ENCODE data around the gene HRH1. TPM values are rescaled to one million over a fixed set of nuclear protein-coding genes. Genes with fewer than 3 reads are reported as not detected.

Gene HRH1
- polyA plus RNA-seq, 1 donor (not counting 4 experiments of a cell fraction or from before 2014, with no cell fraction given) = 13.9 TPM

DNA sequence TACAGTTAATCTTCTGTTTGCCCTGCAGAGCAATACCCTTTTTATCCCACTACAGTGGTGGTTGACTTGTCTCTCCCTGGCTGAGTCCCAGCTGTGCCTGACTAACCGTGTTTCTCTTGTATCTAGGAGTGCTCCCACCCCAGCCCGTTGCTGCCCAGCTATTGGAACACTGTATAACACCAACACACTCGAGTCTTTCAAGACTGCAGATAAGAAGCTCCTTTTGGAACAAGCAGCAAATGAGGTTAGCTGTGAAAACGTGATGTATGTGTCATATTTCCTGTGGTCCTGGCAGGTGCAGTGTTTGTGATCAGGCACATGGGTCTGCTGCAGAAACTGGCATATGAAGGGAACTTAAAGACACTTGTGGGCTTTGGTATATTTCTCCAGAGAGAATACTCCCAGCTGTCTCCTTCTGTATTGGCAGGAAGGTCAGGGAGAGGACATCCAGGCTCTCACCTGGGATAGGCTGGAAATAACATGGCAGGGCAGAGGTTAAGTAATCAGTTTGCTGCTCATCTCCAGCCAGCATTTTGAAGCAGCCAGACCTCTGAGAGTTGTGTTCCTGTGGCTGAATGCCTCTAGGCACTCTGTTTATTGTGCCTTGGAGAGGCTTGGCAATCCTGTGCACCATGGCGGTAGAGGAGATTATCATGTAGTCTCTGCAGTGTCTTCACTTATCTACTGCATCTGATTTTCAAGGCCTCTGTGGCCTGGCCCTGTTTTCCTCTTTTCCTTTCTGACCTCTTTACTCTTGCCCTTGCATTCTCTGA is 152.7 kb downstream of the HRH1 start:
- H3K9ac ChIP-seq (ENCODE audit: control insufficient read depth, extremely low read depth, insufficient read depth, low read length) = no peak overlapping the region
- TF ChIP-seq, protein P1, sequence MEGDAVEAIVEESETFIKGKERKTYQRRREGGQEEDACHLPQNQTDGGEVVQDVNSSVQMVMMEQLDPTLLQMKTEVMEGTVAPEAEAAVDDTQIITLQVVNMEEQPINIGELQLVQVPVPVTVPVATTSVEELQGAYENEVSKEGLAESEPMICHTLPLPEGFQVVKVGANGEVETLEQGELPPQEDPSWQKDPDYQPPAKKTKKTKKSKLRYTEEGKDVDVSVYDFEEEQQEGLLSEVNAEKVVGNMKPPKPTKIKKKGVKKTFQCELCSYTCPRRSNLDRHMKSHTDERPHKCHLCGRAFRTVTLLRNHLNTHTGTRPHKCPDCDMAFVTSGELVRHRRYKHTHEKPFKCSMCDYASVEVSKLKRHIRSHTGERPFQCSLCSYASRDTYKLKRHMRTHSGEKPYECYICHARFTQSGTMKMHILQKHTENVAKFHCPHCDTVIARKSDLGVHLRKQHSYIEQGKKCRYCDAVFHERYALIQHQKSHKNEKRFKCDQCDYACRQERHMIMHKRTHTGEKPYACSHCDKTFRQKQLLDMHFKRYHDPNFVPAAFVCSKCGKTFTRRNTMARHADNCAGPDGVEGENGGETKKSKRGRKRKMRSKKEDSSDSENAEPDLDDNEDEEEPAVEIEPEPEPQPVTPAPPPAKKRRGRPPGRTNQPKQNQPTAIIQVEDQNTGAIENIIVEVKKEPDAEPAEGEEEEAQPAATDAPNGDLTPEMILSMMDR (optimal IDR thresholded peaks at IDR 0.05 in 1 of 3, IDR thresholded peaks at IDR 0.05 in 1 of 3, conservative IDR thresholded peaks at IDR 0.05 in 1 of 3; ENCODE audit: extremely low read depth in 1 of 3, insufficient read depth in 2 of 3, low read length in 3 of 3) = no peak
- no peak for TF ChIP-seq EZH2 (IDR thresholded peaks at IDR 0.05; ENCODE audit: low read length)
- no peaks in the 10 kb centered on the region for H3K79me2 ChIP-seq (ENCODE audit: control insufficient read depth, insufficient read depth, low read length)
- no peaks in the 10 kb centered on the region for H3K27me3 ChIP-seq (ENCODE audit: control insufficient read depth, extremely low read depth, insufficient read depth, low read length)
- H3K4me2 ChIP-seq (ENCODE audit: control insufficient read depth, extremely low read depth, insufficient read depth, low read depth, low read length) = no peak overlapping the region
- no peak overlapping the region for H2AFZ ChIP-seq (ENCODE audit: control insufficient read depth, low read length)
- dilution Hi-C loops (cut with MboI; ENCODE audit: extremely low pct_ligation_motif_present, low sequenced_read_pairs) = no loop called here
- H3K9me3 ChIP-seq (ENCODE audit: control insufficient read depth, low read depth, low read length) = no peaks in the 10 kb centered on the region
- H3K4me1 ChIP-seq (ENCODE audit: control insufficient read depth, extremely low read depth, insufficient read depth, low read length) = peaks cover 4% of the 10 kb centered on the region
- FAIRE-seq = no peak
- DNase-seq (ENCODE audit: low read depth, low spot score) = no peak
- H3K27ac ChIP-seq (ENCODE audit: control insufficient read depth, insufficient read depth, low read length) = no peak overlapping the region
- no peaks in the 10 kb centered on the region for H3K9me1 ChIP-seq (ENCODE audit: control insufficient read depth, extremely low read depth, insufficient read depth, low read length)
- H4K20me1 ChIP-seq (ENCODE audit: control insufficient read depth, extremely low read depth, insufficient read depth, low read length) = no peaks in the 10 kb centered on the region
- peaks cover 9 to 21% of the 10 kb centered on the region in 2 experiments for H3K36me3 ChIP-seq (ENCODE audit: control insufficient read depth in 2 of 2, extremely low read depth in 1 of 2, insufficient read depth in 2 of 2, low read length in 2 of 2)
- no peak overlapping the region for H3K4me3 ChIP-seq (ENCODE audit: control insufficient read depth in 2 of 3, extremely low read depth in 1 of 3, insufficient read depth in 2 of 3, low read depth in 1 of 3, low read length in 3 of 3)

DNA sequence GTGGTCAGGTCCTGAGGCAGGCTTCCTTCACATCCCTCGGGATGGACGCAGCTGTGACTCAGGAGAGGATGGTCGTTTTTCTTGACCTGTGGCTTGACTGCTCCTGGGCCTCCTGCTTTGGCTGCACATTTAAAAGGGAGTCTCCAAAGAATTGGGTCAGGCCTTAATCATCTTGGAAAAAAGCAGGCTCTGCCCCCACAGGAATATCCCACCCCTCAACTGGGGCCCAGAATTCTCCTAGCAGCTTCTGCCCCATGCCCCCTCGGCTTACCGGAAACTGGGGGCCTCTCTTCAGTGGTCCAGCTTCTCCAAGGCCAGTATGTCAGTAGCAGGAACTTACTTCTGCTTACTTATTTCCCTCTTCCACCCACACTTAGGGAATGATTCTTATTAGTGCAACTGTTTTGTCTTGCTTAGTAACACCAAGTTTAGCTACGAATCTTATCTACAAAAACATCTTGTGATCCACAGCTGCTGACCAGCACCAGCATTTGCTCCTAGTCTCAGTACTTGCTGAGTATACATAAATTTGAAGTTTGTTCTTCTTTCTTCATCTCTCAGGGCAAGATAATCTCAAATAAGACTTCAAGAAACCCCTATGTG is 153.6 kb downstream of the HRH1 start:
- Histone ChIP-seq H3K79me2 (ENCODE audit: control insufficient read depth, insufficient read depth, low read length) (no peaks in the 10 kb centered on the region), H3K36me3 (ENCODE audit: control insufficient read depth in 2 of 2, extremely low read depth in 1 of 2, insufficient read depth in 2 of 2, low read length in 2 of 2) (peaks cover 9 to 20% of the 10 kb centered on the region in 2 experiments), H3K27ac (ENCODE audit: control insufficient read depth, insufficient read depth, low read length) (no peak overlapping the region), H3K4me3 (ENCODE audit: control insufficient read depth in 2 of 3, extremely low read depth in 1 of 3, insufficient read depth in 2 of 3, low read depth in 1 of 3, low read length in 3 of 3) (no peak overlapping the region), H4K20me1 (ENCODE audit: control insufficient read depth, extremely low read depth, insufficient read depth, low read length) (no peaks in the 10 kb centered on the region), H2AFZ (ENCODE audit: control insufficient read depth, low read length) (no peak overlapping the region), H3K4me1 (ENCODE audit: control insufficient read depth, extremely low read depth, insufficient read depth, low read length) (peaks cover 4% of the 10 kb centered on the region), H3K9me1 (ENCODE audit: control insufficient read depth, extremely low read depth, insufficient read depth, low read length) (no peaks in the 10 kb centered on the region), H3K9me3 (ENCODE audit: control insufficient read depth, low read depth, low read length) (no peaks in the 10 kb centered on the region), H3K9ac (ENCODE audit: control insufficient read depth, extremely low read depth, insufficient read depth, low read length) (no peak overlapping the region), H3K4me2 (ENCODE audit: control insufficient read depth, extremely low read depth, insufficient read depth, low read depth, low read length) (no peak overlapping the region), H3K27me3 (ENCODE audit: control insufficient read depth, extremely low read depth, insufficient read depth, low read length) (no peaks in the 10 kb centered on the region)
- dilution Hi-C loops (cut with MboI; ENCODE audit: extremely low pct_ligation_motif_present, low sequenced_read_pairs) = no loop called here
- FAIRE-seq = no peak
- no peak for DNase-seq (ENCODE audit: low read depth, low spot score)
- TF ChIP-seq EZH2 (IDR thresholded peaks at IDR 0.05; ENCODE audit: low read length) = no peak
- TF ChIP-seq, protein P1 (optimal IDR thresholded peaks at IDR 0.05 in 1 of 3, IDR thresholded peaks at IDR 0.05 in 1 of 3, conservative IDR thresholded peaks at IDR 0.05 in 1 of 3; ENCODE audit: extremely low read depth in 1 of 3, insufficient read depth in 2 of 3, low read length in 3 of 3) = no peak

Data from keratinocyte (primary cell).